Lower leg skin (tissue), 3 donors: Measurements from ENCODE around the gene DBH.

Source experiments
- POLR2A ChIP-seq, 2 donors: fragments of 450-650 bp; IDR thresholded peaks; one replicate each; pipeline ENCODE4 v1.6.1; 2016 to 2017; ENCODE audit warnings: antibody characterized with exemption in 2 of 2, mild to moderate bottlenecking in 1 of 2, moderate library complexity in 1 of 2
- TF ChIP-seq, protein P1 (sequence below), 3 donors: fragments of 450-650 bp; IDR thresholded peaks; one replicate each; pipeline ENCODE4 v1.5.1; 2016; ENCODE audit warnings: antibody characterized with exemption in 3 of 3, mild to moderate bottlenecking in 3 of 3, moderate library complexity in 2 of 3

DNA sequence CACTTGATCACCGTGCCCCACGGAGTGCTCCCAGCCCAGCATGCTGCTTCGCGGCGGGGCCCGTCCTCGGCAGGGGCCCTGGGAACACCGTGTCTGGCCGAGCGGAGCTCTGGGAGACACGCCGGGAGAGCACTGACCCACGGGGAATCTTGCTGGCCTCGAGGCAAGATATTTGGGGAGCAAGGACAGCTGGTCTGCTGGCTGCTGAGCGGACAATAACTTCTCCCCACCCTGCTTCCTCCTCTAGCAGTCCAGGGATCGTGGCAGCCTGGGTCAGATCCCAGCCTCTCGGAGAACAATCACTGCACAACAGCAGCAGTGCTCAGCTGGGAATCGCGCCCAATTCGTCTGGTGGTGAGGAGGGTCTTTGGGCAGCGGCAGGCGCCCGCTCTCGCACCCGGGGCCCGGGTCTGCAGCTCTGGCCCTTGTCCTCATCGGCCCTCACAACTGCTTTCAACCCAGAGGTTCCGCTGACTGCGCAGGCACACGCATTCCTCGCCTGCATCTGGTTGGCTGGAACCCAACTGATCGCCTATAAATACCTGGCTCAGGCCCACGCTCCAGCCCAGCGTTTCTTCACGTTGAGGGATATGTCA is 43.4 kb downstream of the DBH start:
- TF ChIP-seq, protein P1, sequence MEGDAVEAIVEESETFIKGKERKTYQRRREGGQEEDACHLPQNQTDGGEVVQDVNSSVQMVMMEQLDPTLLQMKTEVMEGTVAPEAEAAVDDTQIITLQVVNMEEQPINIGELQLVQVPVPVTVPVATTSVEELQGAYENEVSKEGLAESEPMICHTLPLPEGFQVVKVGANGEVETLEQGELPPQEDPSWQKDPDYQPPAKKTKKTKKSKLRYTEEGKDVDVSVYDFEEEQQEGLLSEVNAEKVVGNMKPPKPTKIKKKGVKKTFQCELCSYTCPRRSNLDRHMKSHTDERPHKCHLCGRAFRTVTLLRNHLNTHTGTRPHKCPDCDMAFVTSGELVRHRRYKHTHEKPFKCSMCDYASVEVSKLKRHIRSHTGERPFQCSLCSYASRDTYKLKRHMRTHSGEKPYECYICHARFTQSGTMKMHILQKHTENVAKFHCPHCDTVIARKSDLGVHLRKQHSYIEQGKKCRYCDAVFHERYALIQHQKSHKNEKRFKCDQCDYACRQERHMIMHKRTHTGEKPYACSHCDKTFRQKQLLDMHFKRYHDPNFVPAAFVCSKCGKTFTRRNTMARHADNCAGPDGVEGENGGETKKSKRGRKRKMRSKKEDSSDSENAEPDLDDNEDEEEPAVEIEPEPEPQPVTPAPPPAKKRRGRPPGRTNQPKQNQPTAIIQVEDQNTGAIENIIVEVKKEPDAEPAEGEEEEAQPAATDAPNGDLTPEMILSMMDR (IDR thresholded peaks at IDR 0.05), result no peak
- TF ChIP-seq POLR2A (IDR thresholded peaks at IDR 0.05), result no peak
